IMR-90 (cell line): ENCODE measurements around the gene CD101. TPM values are rescaled to one million over a fixed set of nuclear protein-coding genes. Genes with fewer than 3 reads are reported as not detected.

Experiments
- ATAC-seq: fragments of 200-7000 bp; cut with Tn5 transposase; 2 replicates; pipeline ENCODE4 v1.9.1; 2020; ENCODE audit warnings: low read depth, mild to moderate bottlenecking, moderate library complexity
- BruUV-seq: library from RNA; stranded (reverse); fragments of 400-500 nt; replicated peaks from 2 replicates; lab custom pipeline; 2021; lab: Mats Ljungman, UMichigan
- CTCF ChIA-PET: fragments of 300-600 bp; formaldehyde crosslinking; extraction: SDS; loops from one replicate; lab custom pipeline; 2021; ENCODE audit warnings: antibody characterized with exemption; lab: Yijun Ruan, JAX
- POLR2A ChIA-PET: fragments of 300-600 bp; sonication (Branson Sonifier 250); formaldehyde crosslinking; loops from one replicate; lab custom pipeline; 2022; ENCODE audit warnings: antibody characterized with exemption; ENCODE audit not compliant: unreplicated experiment; lab: Charles Lee
- DNase-seq: peaks from one replicate; pipeline ENCODE4 v3.0.0; 2013
- H2AFZ ChIP-seq: replicated peaks from 2 replicates; pipeline ENCODE3; 2013; ENCODE audit warnings: low read length, mild to moderate bottlenecking; ENCODE audit not compliant: poor library complexity
- H2AK5ac ChIP-seq: 2 replicates; pipeline ENCODE4 v1.6.1; 2013; ENCODE audit warnings: low read depth, low read length, inconsistent platforms
- H2AK9ac ChIP-seq: replicated peaks from 2 replicates; pipeline ENCODE3; 2013; ENCODE audit warnings: mild to moderate bottlenecking, low read depth, low read length, moderate library complexity; ENCODE audit not compliant: poor library complexity
- H2BK120ac ChIP-seq: 2 replicates; pipeline ENCODE4 v1.6.1; 2013; ENCODE audit warnings: low read depth, low read length, inconsistent platforms
- H2BK15ac ChIP-seq: 3 replicates; pipeline ENCODE4 v1.6.1; 2013; ENCODE audit warnings: low read depth, low read length, inconsistent platforms
- H2BK20ac ChIP-seq: 2 replicates; pipeline ENCODE4 v1.6.1; 2013; ENCODE audit warnings: low read depth, mild to moderate bottlenecking, inconsistent platforms, low read length, moderate library complexity
- H2BK5ac ChIP-seq: 2 replicates; pipeline ENCODE4 v1.6.1; 2013; ENCODE audit warnings: mild to moderate bottlenecking, low read depth, low read length, inconsistent platforms; ENCODE audit not compliant: poor library complexity, severe bottlenecking
- H3K14ac ChIP-seq: replicated peaks from 2 replicates; pipeline ENCODE4 v1.6.1; 2013; ENCODE audit warnings: low read depth, low read length, inconsistent platforms
- H3K18ac ChIP-seq: 2 replicates; pipeline ENCODE4 v1.6.1; 2013; ENCODE audit warnings: low read depth, low read length, control low read depth
- H3K23ac ChIP-seq: 2 replicates; pipeline ENCODE4 v1.6.1; 2013; ENCODE audit warnings: low read depth, low read length, inconsistent platforms
- H3K27ac ChIP-seq: 2 replicates; pipeline ENCODE4 v1.5.1; 2013; ENCODE audit warnings: mild to moderate bottlenecking, control low read depth, low read length; ENCODE audit not compliant: insufficient read depth
- H3K27me3 ChIP-seq: 2 replicates; pipeline ENCODE4 v1.6.1; 2013; ENCODE audit warnings: low read length; ENCODE audit not compliant: control insufficient read depth, insufficient read depth
- H3K36me3 ChIP-seq: 2 replicates; pipeline ENCODE4 v1.6.1; 2013; ENCODE audit warnings: low read length, mixed read lengths; ENCODE audit not compliant: control insufficient read depth, insufficient read depth
- H3K4ac ChIP-seq: 2 replicates; pipeline ENCODE4 v1.6.1; 2013; ENCODE audit warnings: low read depth, low read length, inconsistent platforms
- H3K4me1 ChIP-seq: 2 replicates; pipeline ENCODE4 v1.6.1; 2013; ENCODE audit warnings: low read length, mixed read lengths; ENCODE audit not compliant: control insufficient read depth, insufficient read depth
- H3K4me2 ChIP-seq: 2 replicates; pipeline ENCODE4 v1.6.1; 2013; ENCODE audit warnings: low read depth, mild to moderate bottlenecking, control low read depth, low read length, moderate library complexity
- H3K4me3 ChIP-seq: 2 replicates; pipeline ENCODE4 v1.5.1; 2013; ENCODE audit warnings: low read depth, mild to moderate bottlenecking, control low read depth, low read length, moderate library complexity; ENCODE audit not compliant: insufficient read depth
- H3K56ac ChIP-seq: 2 replicates; pipeline ENCODE4 v1.6.1; 2013; ENCODE audit warnings: low read length, inconsistent platforms; ENCODE audit not compliant: insufficient read depth; ENCODE audit errors: extremely low read depth
- H3K79me1 ChIP-seq, 2 experiments: 2 replicates each; pipeline ENCODE4 v1.6.1; 2013; ENCODE audit warnings: low read length in 2 of 2, inconsistent platforms in 1 of 2, low read depth in 1 of 2
- H3K9ac ChIP-seq: 2 replicates; pipeline ENCODE4 v1.6.1; 2013; ENCODE audit warnings: low read depth, low read length, control low read depth
- H3K9me1 ChIP-seq: 2 replicates; pipeline ENCODE4 v1.6.1; 2013; ENCODE audit warnings: low read length, inconsistent platforms; ENCODE audit not compliant: insufficient read depth
- H3K9me3 ChIP-seq: 2 replicates; pipeline ENCODE4 v1.6.1; 2013; ENCODE audit warnings: low read length; ENCODE audit not compliant: control insufficient read depth, insufficient read depth
- H4K20me1 ChIP-seq: 2 replicates; pipeline ENCODE4 v1.6.1; 2013; ENCODE audit warnings: low read length, inconsistent platforms; ENCODE audit not compliant: insufficient read depth
- H4K5ac ChIP-seq: 2 replicates; pipeline ENCODE4 v1.6.1; 2013; ENCODE audit warnings: mild to moderate bottlenecking, low read depth, low read length, control low read depth
- H4K8ac ChIP-seq, 2 experiments: 2 replicates each; pipeline ENCODE4 v1.6.1; 2013; ENCODE audit warnings: low read depth in 2 of 2, low read length in 2 of 2, control low read depth in 1 of 2, inconsistent platforms in 1 of 2
- H4K91ac ChIP-seq: 2 replicates; pipeline ENCODE4 v1.6.1; 2013; ENCODE audit warnings: low read depth, low read length, inconsistent platforms; ENCODE audit not compliant: insufficient read depth
- BHLHE40 ChIP-seq: fragments of 150-350 bp; IDR thresholded peaks from 2 replicates; pipeline ENCODE4 v1.6.1; 2016; ENCODE audit warnings: mild to moderate bottlenecking, low read depth, low read length
- CEBPB ChIP-seq: IDR thresholded peaks from 2 replicates; pipeline ENCODE4 v1.6.1; 2012; ENCODE audit warnings: low read depth, low read length, improper control_type of control experiment
- CHD1 ChIP-seq: IDR thresholded peaks from 2 replicates; pipeline ENCODE4 v1.6.1; 2012; ENCODE audit warnings: low read depth, low read length, improper control_type of control experiment
- MAFK ChIP-seq: IDR thresholded peaks from 2 replicates; pipeline ENCODE4 v1.6.1; 2012; ENCODE audit warnings: low read depth, low read length, improper control_type of control experiment
- MAZ ChIP-seq: IDR thresholded peaks from 2 replicates; pipeline ENCODE4 v1.6.1; 2012; ENCODE audit warnings: low read depth, mild to moderate bottlenecking, low read length, improper control_type of control experiment, moderate library complexity, borderline replicate concordance
- MXI1 ChIP-seq: IDR thresholded peaks from 2 replicates; pipeline ENCODE4 v1.6.1; 2012; ENCODE audit warnings: low read depth, mild to moderate bottlenecking, low read length, moderate library complexity, borderline replicate concordance
- NFE2L2 ChIP-seq: fragments of 150-350 bp; IDR thresholded peaks from 2 replicates; pipeline ENCODE4 v1.6.1; 2016; ENCODE audit warnings: low read depth, mild to moderate bottlenecking, low read length
- POLR2A ChIP-seq: IDR thresholded peaks from 2 replicates; pipeline ENCODE4 v1.6.1; 2012; ENCODE audit warnings: mild to moderate bottlenecking, low read depth, low read length
- RAD21 ChIP-seq: IDR thresholded peaks from 2 replicates; pipeline ENCODE4 v1.6.1; 2012; ENCODE audit warnings: low read length, improper control_type of control experiment
- RCOR1 ChIP-seq: IDR thresholded peaks from 2 replicates; pipeline ENCODE4 v1.6.1; 2012; ENCODE audit warnings: mild to moderate bottlenecking, low read length, improper control_type of control experiment; ENCODE audit not compliant: insufficient replicate concordance
- SMC3 ChIP-seq: fragments of 150-350 bp; IDR thresholded peaks from 2 replicates; pipeline ENCODE4 v1.6.1; 2016; ENCODE audit warnings: low read depth, mild to moderate bottlenecking, antibody characterized with exemption, low read length, moderate library complexity
- WGBS, 2 experiments: methylation state at CpG; one replicate each; pipeline versions ENCODE4 v1.1.5 to v1.1.7; 2013; ENCODE audit warnings: missing lambda C conversion rate in 2 of 2; ENCODE audit not compliant: insufficient read length in 1 of 2; ENCODE audit errors: extremely low coverage in 2 of 2; 5-methylcytosine and 5-hydroxymethylcytosine counted together
- dilution Hi-C: fragments of 300-500 bp; cut with HindIII; formaldehyde crosslinking; loops from one replicate; pipeline ENCODE4 v1.14.3; 2018; ENCODE audit warnings: low sequenced_read_pairs; ENCODE audit not compliant: unreplicated experiment
- in situ Hi-C: fragments of 300-500 bp; cut with MboI; formaldehyde crosslinking; loops from 3 replicates; pipeline ENCODE4 v1.14.3; 2019; ENCODE audit warnings: low sequenced_read_pairs, inconsistent platforms, mixed read lengths
- intact Hi-C: fragments of 100-400 bp; cut with micrococcal nuclease; formaldehyde crosslinking; loops from 2 replicates; pipeline ENCODE4 v1.10.0; 2022
- polyA plus RNA-seq, 3 experiments: library from polyadenylated mRNA; depleted of rRNA; stranded (reverse); fragments of >200 nt; gene quantifications; 2 replicates each; pipeline ENCODE4 v1.2.3, GENCODE V29; 2012; ENCODE audit warnings: low replicate concordance in 1 of 3
- total RNA-seq: library from RNA; depleted of rRNA; stranded (reverse); fragments of >200 nt; gene quantifications from 2 replicates; pipeline ENCODE4 v1.2.3, GENCODE V29; 2012
- TF ChIP-seq, protein P1 (sequence below): fragments of 150-350 bp; IDR thresholded peaks from 2 replicates; pipeline ENCODE4 v1.6.1; 2017; ENCODE audit warnings: mild to moderate bottlenecking, antibody characterized with exemption, low read length, low read depth

CD101 gene
- total and polyA plus RNA-seq, 2 of the 4 experiments (the other 2 are of a cell fraction), result not detected

DNA sequence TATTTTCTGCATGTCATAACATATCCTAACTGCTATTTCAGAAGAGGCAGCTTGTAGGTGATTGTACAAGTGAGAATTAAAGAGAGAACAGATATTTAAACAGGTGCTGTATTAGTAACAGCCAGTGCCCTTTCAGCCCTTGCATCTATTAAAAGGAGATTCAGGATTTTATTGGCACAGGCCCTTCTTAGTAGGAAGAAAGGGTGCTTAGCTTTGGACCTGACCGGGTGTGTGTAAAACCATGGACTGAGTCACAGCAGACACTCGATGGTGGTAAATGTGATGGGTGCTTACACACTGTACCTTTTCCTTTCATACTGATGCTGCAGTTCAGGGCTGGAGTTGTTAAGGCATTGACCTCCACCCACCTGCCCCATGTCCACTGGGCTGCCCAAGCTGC lies 12.7 kb upstream of the CD101 start:
- no peak for DNase-seq
- no peaks in the 10 kb centered on the region for H3K9me3 ChIP-seq
- no peak overlapping the region for H2AK5ac ChIP-seq
- ATAC-seq, result no peak
- no peak overlapping the region for H2BK120ac ChIP-seq
- no peak overlapping the region for H2BK5ac ChIP-seq
- intact Hi-C loops, result no loop called here
- H4K20me1 ChIP-seq, result no peaks in the 10 kb centered on the region
- H3K79me1 ChIP-seq, result no peaks in the 10 kb centered on the region
- WGBS, 2 experiments, result no CpG with 5 or more reads among the region's 2 CpGs
- H3K18ac ChIP-seq, result no peak overlapping the region
- no peak overlapping the region for H4K5ac ChIP-seq
- no peak overlapping the region for H3K9ac ChIP-seq
- peaks cover 2% of the 10 kb centered on the region; the same call in 1 of the 2 replicates for H3K27me3 ChIP-seq
- H4K91ac ChIP-seq, result no peak overlapping the region
- no peak overlapping the region for H3K27ac ChIP-seq
- no peak overlapping the region for H2AK9ac ChIP-seq
- no peak overlapping the region for H3K4ac ChIP-seq
- ChIA-PET CTCF (no interaction called here), POLR2A (interaction anchor here (0.6 kb wide), 1 partner anchor 159 kb away, joined by 4 read pairs; no protein-coding TSS in a partner anchor)
- dilution Hi-C loops, result no loop called here
- H2BK20ac ChIP-seq, result no peak overlapping the region
- TF ChIP-seq SMC3 (no peak), NFE2L2 (no peak), POLR2A (no peak), MAFK (no peak), BHLHE40 (no peak), RCOR1 (no peak), MXI1 (no peak), MAZ (no peak), CHD1 (no peak), RAD21 (no peak), CEBPB (no peak)
- TF ChIP-seq, protein P1, sequence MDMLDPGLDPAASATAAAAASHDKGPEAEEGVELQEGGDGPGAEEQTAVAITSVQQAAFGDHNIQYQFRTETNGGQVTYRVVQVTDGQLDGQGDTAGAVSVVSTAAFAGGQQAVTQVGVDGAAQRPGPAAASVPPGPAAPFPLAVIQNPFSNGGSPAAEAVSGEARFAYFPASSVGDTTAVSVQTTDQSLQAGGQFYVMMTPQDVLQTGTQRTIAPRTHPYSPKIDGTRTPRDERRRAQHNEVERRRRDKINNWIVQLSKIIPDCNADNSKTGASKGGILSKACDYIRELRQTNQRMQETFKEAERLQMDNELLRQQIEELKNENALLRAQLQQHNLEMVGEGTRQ, result no peak
- H3K36me3 ChIP-seq, result no peaks in the 10 kb centered on the region
- no TSS peak for BruUV-seq
- no peak overlapping the region for H3K14ac ChIP-seq
- no peak overlapping the region for H3K23ac ChIP-seq
- in situ Hi-C loops, result no loop called here
- no peak overlapping the region for H3K56ac ChIP-seq
- H3K4me1 ChIP-seq, result no peaks in the 10 kb centered on the region
- no peak overlapping the region for H3K4me3 ChIP-seq
- H3K9me1 ChIP-seq, result no peaks in the 10 kb centered on the region
- H2BK15ac ChIP-seq, result no peak overlapping the region
- H3K4me2 ChIP-seq, result no peak overlapping the region
- no peak overlapping the region for H2AFZ ChIP-seq
- H4K8ac ChIP-seq, result no peak overlapping the region
